Fibroblast of skin of left biceps (primary cell): ENCODE data around the gene FARP1.

ENCODE experiments used
- DNase-seq, 2 experiments: peaks; one replicate each; pipeline ENCODE4 v3.0.0-alpha.2; 2013; ENCODE audit warnings: low read depth in 2 of 2

FARP1 gene

DNA sequence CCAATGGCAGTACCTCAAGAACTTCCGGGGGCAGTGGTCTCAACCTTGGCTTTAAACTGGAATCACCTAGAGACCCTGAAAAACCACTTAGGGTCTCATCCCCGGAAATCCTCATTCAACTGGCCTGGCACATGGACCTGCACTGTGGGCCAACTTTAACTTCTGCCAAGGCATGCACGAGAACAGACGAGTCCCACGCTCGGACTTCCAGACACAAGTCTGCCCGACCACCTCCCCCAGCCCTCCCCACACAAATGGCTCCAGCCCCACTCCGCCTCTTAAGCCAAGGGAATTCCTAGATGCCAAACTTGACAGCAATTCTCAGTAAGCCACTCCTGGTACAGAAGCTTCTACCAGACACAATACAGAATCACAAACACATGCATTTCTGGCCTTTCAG is 320.1 kb downstream of the FARP1 start:
- DNase-seq = no peak

DNA sequence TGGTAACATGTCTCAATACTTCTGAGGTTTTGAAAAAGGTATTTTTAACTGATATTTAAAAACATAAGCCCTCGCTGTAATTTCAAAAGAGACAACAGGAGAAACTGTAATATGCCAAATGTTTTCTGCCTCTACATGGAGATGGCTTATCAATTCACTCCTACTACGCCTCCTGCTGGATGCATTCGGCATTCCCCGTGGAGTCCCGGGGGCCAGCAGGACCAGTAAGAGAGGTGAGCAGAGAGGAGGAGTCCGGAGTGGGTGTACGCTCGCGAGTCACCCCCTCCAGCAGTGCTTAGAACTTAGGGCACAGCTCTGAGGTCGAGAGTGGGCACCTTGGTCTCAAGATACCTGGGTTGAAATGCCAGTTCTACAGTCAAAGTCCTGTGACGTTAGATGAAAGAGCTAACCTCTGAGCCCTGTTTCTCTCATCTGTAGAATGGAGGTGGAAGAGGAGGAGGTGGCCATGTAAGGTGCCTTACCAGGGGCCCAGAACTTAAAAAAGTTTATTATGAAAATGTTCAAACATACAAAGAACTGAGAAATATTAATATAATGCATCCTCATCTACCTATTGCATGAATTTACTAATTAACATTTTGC is 323.8 kb downstream of the FARP1 start:
- DNase-seq = no peak

DNA sequence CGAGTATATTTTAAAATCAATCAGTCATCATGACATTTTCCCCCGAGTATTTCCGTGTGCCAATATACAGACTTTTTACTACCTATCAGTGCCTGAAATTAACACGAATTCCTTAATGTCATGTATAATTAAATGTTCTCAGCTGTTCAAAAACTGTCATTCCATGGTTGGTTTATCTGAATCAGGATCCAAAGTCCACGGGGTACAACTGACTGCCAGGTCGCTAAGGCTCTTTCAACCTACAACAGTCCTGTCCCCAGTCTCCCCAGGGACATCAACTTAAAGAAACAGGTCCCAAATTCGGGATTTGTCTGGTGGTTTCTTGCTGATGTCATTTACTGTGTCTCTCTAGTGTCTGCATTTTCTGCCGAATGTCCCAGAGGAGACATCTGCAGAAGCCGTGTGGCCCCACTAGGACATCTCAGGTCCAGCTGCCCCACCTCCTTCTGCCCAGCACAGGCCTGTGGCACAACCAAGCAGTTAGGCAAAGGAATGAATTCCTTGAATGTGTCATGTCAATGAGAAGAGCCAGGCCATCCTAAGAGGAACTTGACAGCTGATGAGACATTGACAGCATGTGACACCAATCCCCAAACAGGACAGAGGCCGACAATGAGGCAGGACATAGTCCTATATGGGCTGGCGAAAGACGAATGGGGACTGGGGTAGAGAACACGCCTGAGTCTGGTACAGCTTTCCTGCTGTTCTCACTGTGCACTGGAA is 324.5 kb downstream of the FARP1 start:
- no peak for DNase-seq

DNA sequence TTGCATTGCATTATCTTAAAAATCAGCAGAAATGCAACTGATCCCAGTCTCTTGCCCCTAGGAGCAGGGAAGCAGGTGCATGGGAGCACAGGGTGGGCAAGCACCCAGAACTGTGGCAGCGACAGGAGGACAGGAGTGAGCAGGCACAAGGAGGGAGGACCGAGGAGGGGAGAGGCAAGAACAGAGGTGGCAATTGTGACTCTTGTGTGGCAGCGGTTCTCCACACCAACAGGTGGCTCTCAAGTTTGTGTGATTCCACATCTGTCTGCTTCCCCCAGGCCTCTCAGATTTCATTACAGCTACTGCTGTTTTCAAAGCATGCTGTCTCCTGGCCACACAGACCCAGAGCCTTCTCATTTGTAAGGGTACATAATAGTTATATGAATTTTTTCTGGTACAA is 325.5 kb downstream of the FARP1 start:
- no peak for DNase-seq

DNA sequence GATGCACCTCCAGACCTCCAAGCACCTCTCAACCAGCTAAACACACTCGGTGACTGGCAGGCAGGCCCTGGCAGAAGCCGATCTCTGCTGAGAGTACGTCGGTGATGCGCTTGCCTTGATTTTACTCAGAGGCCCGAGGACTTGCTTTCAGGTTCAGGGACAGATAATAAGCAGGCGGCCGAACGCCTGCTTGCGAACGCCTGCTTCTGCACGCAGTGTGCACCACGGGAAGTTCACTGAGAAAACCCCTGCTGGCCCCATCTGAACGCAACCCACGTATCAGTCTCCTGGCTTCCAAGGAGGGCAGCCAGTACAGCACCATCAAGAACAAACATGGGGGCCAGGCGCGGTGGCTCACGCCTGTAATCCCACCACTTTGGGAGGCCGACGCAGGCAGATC is 326.0 kb downstream of the FARP1 start:
- DNase-seq = no peak

DNA sequence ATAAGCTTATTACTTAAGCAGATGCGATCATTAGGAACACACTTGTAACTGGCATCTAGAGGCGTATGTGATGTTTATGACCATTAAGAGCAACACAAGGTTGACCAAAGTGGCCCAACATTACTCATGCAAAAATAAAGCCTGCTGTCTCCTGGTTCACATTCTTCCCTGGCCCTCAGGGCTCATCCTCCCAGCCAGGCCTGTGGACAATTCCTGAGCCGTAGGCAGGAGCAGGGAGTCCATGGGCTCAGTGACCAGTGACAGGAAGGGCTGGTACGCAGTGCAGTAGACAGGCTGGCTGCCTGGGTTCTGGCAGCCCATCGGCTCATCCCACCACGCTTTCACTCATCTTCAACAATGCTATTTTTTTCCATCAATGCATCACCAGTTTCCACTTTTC is 328.0 kb downstream of the FARP1 start:
- DNase-seq = no peak

DNA sequence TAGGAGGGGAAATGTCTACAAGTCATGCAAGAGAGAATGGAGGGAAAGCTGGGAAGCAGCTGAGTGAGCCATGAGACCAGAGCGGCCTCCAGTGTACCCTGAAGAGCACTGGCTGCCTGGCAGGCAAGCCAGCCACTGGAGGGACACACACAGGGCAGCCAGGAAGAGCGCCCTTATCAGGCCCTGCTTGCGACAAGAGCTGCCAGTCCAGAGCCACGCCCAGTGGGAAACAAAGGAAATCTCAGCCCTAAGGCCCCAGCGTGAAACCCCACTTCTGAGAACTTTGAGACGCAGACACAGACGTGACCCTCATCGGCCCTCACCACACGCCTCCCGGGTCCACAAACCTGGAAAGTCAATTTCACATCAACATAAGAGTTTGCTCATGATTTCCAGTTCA is 329.0 kb downstream of the FARP1 start:
- DNase-seq = no peak

DNA sequence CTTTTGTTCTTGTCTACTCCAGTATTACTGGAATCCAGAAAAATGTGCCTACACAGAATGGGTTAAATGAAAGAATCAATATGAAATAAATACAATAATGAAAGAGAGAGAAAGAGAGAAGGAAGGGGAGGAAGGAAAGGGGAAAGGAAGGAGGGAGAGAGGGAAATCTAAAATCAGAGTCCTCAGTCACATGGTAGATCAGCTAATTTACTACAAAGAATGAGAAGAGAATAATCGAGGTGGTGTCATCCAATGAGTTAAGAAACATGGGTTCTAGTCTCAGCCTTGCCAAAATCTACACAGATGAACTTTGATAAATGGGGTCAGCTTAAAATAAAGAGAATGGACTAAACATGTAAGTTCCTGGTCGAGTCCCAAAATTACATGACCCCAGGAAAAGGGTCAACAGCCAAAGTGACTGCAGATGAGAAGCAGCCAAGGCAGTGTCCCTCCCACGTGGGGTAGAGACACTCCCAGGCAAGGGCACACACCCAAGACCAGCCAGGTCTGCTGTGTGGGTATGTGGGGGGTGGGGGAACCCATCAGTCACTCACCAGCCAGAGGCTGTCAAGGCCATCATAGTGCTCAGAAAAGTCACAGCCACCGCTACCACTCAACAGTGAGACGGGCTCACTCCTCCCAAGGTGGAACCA is 330.4 kb downstream of the FARP1 start:
- no peak for DNase-seq

DNA sequence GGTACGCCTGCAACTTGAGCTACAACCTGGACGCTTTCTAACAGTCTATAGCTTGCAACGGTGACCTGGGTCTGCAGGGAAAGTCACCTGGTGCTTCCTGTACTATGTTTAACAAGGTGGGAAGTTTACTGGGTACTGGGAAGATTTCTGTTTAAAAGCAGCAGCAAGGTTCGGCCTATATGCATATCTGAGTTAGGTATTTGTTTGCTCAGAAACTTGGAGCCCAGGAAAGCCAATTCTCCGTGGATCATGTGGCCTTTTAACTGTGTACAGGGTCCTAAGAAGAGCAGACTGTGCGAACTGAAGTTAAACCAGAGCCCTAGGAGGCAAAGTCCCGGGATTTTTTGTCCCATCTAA is 330.9 kb downstream of the FARP1 start:
- DNase-seq = no peak

DNA sequence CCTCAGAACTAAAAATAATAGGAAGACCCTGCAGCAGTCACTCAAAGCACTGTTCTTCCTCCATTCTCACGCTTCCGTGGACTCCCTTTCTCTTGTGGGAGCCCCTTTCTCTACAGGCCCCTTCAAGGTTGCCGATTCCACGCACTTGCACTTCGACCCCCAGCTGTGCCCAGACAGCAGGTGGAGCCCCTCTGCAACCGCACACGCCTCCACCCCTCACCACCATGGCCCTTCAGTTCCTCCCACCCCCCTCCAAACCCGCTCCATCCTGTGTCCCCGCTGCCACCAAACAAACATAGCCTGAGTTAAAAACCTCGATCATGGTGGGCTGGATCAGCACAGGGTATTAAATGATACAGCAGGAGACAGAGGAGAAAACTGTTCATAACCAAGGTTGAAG is 331.4 kb downstream of the FARP1 start:
- no peak for DNase-seq

DNA sequence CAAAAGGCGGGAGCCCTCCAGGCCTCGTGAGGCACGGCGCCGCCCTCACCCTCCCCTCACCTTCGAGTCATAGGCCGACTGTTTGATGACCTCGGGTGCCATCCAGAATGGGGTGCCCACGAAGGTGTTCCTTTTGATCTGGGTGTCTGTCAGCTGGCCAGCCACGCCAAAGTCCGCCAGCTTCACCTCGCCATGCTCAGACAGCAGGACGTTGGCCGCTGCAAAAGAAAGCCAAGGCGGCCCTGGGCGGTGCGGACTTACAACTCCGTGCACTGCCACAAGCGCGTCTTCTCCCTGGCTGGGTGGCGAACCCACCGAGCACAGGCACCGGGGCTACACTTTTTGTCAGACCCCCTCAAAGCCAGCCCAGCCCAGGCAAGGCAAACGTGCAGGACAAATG is 331.9 kb downstream of the FARP1 start:
- DNase-seq = no peak

DNA sequence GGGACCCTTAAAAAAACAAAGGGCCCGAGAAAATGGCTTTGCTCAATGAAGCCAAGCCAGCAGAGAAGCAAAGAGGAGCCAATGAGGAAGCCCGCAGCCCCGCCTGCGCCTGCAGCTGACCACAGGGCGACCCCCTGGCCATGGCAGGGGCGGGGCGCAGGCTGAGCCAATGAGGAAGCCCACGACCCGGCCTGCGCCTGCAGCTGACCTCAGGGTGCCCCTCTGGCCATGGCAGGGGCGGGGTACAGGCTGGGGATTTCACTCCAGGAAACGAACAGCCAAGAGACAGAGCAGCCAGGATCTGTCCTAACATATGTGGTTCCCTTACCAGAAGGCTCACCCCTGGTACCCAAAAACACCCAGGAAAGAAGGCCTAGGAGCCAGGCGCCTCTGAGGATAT is 332.6 kb downstream of the FARP1 start:
- DNase-seq = no peak

DNA sequence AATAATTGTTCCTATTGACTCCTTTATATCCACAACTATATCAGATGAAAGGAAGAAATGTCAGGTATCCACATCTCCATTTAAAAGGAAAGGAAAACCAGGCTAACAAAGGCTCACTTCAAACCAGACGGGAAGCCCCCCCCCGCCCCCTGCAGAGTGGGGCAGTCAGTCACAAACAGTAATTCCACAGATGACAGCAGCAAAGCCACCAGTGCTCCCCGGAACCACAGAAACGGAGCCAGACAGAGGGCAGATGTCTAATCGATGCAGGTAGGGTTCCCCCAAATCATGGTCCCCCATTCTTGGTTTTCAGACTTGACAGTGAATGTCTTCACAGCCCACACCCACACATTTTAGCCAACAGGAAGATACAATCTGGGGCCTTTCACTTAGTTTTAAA is 333.2 kb downstream of the FARP1 start:
- DNase-seq = no peak

DNA sequence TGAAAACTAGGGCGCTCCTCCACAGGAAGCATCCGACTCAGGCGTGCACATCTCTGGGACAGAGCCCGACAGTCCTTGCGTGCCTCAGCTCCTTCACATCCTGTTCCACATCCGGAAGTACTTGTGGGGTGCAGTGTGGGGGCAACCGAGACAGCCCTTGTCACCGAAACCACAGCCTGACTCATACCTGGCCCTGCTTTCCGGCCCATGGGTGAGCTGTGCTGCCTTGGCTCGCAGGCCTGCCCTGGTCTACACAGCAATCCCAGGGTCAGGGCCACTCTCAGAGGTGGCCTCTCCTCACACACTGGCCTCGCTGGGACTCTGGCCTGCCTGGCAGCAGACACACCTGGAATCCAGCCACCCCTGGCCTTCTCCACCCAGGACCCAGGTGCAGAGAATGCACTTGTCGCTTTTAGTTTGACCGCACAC is 333.7 kb downstream of the FARP1 start:
- peak in 1 of 2 experiments; percentile 40 for DNase-seq

DNA sequence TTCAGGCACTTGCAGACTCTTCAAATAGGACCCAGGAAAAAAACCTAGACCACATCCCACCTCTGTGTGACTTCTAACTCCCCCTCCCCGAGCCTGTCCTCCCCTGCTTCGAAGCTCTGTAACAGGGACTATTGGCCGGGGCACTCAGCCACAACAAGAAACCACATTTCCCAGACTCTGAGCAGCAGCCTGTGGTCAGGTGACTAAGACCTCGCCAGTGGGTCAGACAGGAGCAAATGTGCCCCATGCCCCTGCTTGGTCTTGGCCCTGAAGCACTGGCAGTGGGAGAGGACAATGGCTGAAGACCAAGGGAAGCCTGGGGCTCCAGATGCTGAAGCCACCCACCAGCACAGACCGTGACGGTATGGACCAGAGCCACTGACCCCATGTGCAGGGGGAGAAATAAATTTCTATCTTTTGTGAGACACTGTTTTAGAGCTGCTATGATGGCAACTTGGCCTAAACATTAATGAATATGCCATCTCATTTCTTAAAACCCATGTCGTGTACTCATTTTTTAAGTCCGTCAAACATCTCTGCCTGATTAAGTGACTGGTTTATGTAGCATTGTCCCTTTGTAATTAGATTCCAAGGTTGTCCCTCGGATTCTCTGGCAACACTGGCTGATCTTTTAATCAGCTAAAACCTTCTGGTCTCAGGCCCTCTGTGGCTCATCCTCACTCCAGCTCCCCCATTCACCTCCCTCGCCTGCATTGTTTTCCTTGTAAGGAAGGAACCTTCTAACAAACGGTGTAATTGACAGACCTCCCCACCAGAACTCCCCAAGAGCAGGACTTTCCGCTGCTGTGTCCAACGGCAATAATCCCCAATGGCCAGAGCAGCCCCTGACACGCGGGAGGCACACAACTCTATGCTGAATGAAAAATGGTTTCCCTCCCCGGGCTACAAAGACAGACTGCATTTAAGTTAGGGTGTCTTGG is 335.6 kb downstream of the FARP1 start:
- DNase-seq = no peak

DNA sequence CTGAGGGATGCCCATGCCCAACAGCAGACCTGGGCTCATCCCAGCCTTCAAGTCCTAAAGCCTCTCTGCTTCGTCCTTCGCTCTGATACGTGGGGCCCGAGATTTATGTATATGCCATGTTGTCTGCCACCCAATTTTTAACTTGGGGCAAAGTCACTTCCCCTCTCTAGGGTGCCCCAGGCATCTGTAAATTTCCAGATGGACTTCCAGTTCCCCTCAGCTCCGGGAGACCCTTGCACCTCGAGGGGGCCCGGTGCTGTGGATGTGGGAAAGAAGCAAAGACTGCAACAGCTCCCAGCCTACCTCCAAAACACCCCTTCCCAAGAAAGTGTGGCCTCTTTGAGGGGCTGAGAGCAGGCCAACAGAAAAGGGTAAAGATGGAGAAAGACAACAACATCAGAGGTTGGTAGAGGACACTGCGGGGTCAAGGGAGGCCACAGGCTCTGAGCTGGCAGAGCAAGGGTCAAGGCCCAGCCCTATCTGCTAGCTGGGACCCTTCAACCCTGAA is 336.7 kb downstream of the FARP1 start:
- DNase-seq = no peak

DNA sequence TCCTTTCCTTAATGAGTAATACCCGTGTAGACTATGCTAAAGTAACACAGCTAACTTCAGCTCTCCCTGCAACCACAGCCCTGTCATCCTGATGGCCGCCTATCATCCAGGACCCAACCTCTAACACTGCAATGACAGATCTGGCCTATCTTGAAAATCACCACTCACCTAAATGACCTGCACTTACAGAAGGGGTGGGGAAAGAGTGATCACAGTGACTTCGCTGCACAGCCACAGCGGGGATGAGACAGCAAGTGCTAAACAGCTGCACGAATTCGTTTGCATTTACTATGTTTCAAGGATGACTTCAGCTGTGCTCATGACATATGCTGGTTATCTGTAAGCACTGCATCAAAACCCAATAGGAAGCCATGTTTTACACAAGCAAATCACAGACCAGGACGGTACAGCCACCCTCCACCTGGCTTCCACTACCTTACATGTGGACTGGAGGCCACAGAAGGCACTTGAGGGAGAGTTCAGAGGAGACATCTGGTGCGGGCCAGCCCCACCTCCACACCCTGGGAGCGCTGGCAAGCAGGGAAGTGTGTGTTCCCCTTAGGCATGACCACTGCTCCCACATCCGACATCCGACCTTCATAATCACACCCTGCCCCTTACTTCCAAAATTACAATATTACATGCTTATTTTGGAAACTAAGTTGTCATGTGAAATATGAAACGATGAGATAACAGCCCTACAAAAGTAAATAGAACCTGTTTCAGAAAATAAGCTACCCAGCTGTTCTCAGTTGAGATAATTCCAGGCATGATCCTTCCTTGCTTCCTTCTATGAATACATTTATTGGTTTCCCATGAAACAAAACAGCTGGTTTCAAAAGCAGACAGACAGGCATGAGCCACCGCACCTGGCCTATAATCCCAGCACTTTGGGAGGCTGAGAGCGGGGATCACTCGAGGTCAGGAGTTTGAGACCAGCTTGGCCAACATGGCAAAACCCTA is 338.3 kb downstream of the FARP1 start:
- DNase-seq = no peak

DNA sequence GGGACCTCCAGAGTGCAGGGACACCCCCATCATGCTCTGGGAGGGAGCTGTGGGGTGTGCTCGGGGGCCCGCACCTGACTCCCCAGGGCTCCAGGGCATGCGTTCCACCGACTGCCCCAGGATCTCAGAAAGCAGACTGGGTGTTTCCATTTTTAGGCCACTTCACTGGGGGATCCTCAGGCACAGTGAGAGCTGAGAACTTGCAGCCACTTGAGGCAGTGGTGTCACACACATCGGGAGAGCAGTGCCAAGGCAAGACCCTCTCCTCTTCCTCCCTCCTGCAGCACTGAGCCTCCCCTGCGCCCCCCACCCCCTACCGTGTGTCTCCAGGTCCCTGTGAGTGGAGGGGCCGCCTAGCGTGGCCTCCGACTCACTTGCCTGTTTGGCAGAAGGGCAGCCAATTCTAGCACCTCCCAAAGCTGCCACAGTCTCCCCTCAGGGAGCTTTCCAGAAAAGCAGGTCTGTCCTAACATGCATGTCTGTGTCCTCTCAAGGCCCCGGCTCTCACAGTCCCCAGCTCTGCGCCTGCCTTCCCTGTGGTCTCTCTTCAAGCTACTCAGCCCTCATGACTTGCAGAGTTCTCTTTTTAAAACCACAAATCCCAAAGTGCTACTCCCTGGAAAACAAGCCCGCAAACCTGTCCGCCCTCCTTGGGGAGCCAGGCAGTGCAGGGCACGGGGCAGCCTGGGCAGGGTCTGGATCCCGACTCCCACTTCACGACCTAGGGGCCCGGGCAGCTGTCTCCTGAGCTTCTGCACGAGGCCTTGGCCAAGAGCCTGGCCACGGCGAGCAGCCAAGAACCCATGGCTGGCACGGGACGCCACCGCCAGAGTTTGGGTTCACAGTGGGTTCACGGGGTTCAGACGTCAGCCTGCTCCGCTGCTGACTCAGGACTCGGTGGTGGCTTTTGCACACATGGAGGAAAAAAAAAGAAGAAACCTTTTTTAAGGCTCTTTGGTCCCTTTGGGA is 339.9 kb downstream of the FARP1 start:
- no peak for DNase-seq

DNA sequence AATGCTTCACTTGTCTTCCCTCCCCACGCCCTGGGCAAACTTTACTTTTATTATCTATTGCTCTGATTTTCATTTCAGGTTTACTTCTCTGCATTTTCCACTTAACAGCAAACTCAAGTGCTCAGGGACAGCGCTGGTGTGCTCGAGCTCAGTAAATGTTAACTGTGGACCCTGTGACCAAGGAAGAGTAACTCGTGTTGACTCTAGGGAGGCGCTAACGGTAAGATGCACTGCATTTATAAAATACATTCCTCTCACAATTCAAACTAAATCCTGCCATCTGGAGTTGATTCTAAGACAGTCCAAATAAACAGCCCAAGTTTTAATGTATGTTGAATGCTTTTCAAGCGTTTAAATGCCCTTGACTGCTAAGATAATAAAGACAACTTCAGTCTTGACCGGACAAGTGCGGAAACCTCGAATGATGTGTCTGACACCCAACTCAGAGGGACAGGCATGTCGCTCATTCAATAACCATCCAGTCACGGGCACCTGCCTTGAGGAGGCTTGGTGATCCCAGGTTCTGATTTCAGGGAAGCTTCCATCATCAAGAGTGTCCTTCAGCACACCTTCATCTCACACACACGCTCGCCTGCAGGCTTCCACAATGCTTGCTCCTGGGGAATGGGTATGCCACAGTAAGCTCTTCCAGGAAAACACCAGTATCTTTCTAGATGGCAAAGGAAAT is 340.9 kb downstream of the FARP1 start:
- no peak for DNase-seq
